DOHH2 (cell line): Measurements from ENCODE around the gene FZD10.

Source experiments
- H3F3A ChIP-seq: fragments of 200-600 bp; sonication (generic), shearing (Covaris generic); 2 replicates; pipeline ENCODE4 v1.6.0; 2016; ENCODE audit warnings: antibody characterized with exemption, mild to moderate bottlenecking; ENCODE audit not compliant: control insufficient read depth, insufficient read depth
- H3K27ac ChIP-seq: fragments of 200-600 bp; sonication (generic); 2 replicates; pipeline ENCODE4 v1.5.1; 2014; ENCODE audit warnings: low read depth, mild to moderate bottlenecking, low read length, moderate library complexity
- H3K27me3 ChIP-seq: fragments of 200-600 bp; sonication (generic); 2 replicates; pipeline ENCODE4 v1.6.1; 2014; ENCODE audit warnings: mild to moderate bottlenecking, low read length, mixed read lengths; ENCODE audit not compliant: control insufficient read depth
- H3K36me3 ChIP-seq: fragments of 200-600 bp; sonication (generic); 2 replicates; pipeline ENCODE4 v1.6.1; 2014; ENCODE audit warnings: mild to moderate bottlenecking, low read length, moderate library complexity, mixed read lengths; ENCODE audit not compliant: control insufficient read depth
- H3K4me1 ChIP-seq: fragments of 200-600 bp; sonication (generic); 2 replicates; pipeline ENCODE4 v1.6.1; 2014; ENCODE audit warnings: mild to moderate bottlenecking, low read length, mixed read lengths; ENCODE audit not compliant: control insufficient read depth
- H3K4me2 ChIP-seq: fragments of 200-600 bp; sonication (generic); 2 replicates; pipeline ENCODE4 v1.6.0; 2014; ENCODE audit warnings: mild to moderate bottlenecking, low read length, moderate library complexity
- H3K4me3 ChIP-seq: fragments of 200-600 bp; sonication (generic); 2 replicates; pipeline ENCODE4 v1.5.1; 2014; ENCODE audit warnings: mild to moderate bottlenecking, low read length, mixed read lengths
- H3K79me2 ChIP-seq: fragments of 200-600 bp; sonication (generic); 2 replicates; pipeline ENCODE4 v1.6.1; 2014; ENCODE audit warnings: mild to moderate bottlenecking, low read length, mixed read lengths; ENCODE audit not compliant: control insufficient read depth
- H3K9me2 ChIP-seq: fragments of 200-600 bp; sonication (generic); replicated peaks from 2 replicates; pipeline ENCODE4 v1.6.1; 2014; ENCODE audit warnings: mild to moderate bottlenecking, low read length, mixed read lengths; ENCODE audit not compliant: control insufficient read depth
- H3K9me3 ChIP-seq: fragments of 200-600 bp; sonication (generic); 2 replicates; pipeline ENCODE4 v1.6.1; 2014; ENCODE audit warnings: antibody characterized with exemption, low read length, mixed read lengths; ENCODE audit not compliant: control insufficient read depth, insufficient read depth
- H4K20me1 ChIP-seq: fragments of 200-600 bp; sonication (generic); 2 replicates; pipeline ENCODE4 v1.6.0; 2014; ENCODE audit warnings: low read depth, mild to moderate bottlenecking, antibody characterized with exemption, low read length, moderate library complexity; ENCODE audit not compliant: control insufficient read depth, insufficient read depth
- CTCF ChIP-seq: fragments of 200-600 bp; sonication (generic); IDR thresholded peaks from one replicate; pipeline ENCODE4 v1.5.1; 2014; ENCODE audit warnings: antibody characterized with exemption, mild to moderate bottlenecking, low read depth, low read length; ENCODE audit not compliant: poor library complexity, severe bottlenecking
- EZH2phosphoT487 ChIP-seq: fragments of 200-600 bp; sonication (generic); IDR thresholded peaks from 2 replicates; pipeline ENCODE4 v1.6.1; 2017; ENCODE audit warnings: borderline replicate concordance, mild to moderate bottlenecking, antibody characterized with exemption, low read length, moderate library complexity, mixed read lengths

Gene FZD10

GRCh38 chr12:130137040-130138018 is 24.9 kb upstream of the FZD10 start:
- no peak overlapping the region for H3K4me3 ChIP-seq
- H3K4me2 ChIP-seq: no peak overlapping the region
- no peaks in the 10 kb centered on the region for H4K20me1 ChIP-seq
- no peaks in the 10 kb centered on the region for H3K27me3 ChIP-seq
- no peaks in the 10 kb centered on the region for H3K79me2 ChIP-seq
- TF ChIP-seq CTCF: no peak
- no peak for TF ChIP-seq EZH2phosphoT487
- no peaks in the 10 kb centered on the region for H3K4me1 ChIP-seq
- H3K9me2 ChIP-seq: no peaks in the 10 kb centered on the region
- no peak overlapping the region for H3K27ac ChIP-seq
- peaks cover 11% of the 10 kb centered on the region; the same call in 1 of the 2 replicates for H3K9me3 ChIP-seq
- no peaks in the 10 kb centered on the region for H3F3A ChIP-seq
- H3K36me3 ChIP-seq: no peaks in the 10 kb centered on the region

GRCh38 chr12:130138478-130138877 is 23.8 kb upstream of the FZD10 start:
- Histone ChIP-seq H3K9me2 (no peaks in the 10 kb centered on the region), H4K20me1 (no peaks in the 10 kb centered on the region), H3K79me2 (no peaks in the 10 kb centered on the region), H3K36me3 (no peaks in the 10 kb centered on the region), H3K4me2 (no peak overlapping the region), H3K4me3 (no peak overlapping the region), H3F3A (no peaks in the 10 kb centered on the region), H3K4me1 (no peaks in the 10 kb centered on the region), H3K27me3 (no peaks in the 10 kb centered on the region), H3K9me3 (peaks cover 11% of the 10 kb centered on the region; the same call in 1 of the 2 replicates), H3K27ac (no peak overlapping the region)
- no peak for TF ChIP-seq EZH2phosphoT487
- no peak for TF ChIP-seq CTCF

GRCh38 chr12:130139567-130140421 is 22.5 kb upstream of the FZD10 start:
- H3K4me1 ChIP-seq: no peaks in the 10 kb centered on the region
- no peak overlapping the region for H3K27ac ChIP-seq
- H3K4me3 ChIP-seq: no peak overlapping the region
- H4K20me1 ChIP-seq: no peaks in the 10 kb centered on the region
- H3K79me2 ChIP-seq: no peaks in the 10 kb centered on the region
- TF ChIP-seq EZH2phosphoT487: no peak
- no peak for TF ChIP-seq CTCF
- no peaks in the 10 kb centered on the region for H3K36me3 ChIP-seq
- peaks cover 8% of the 10 kb centered on the region; the same call in 1 of the 2 replicates for H3K9me3 ChIP-seq
- no peaks in the 10 kb centered on the region for H3F3A ChIP-seq
- no peaks in the 10 kb centered on the region for H3K9me2 ChIP-seq
- H3K4me2 ChIP-seq: no peak overlapping the region
- no peaks in the 10 kb centered on the region for H3K27me3 ChIP-seq
